Measurements from ENCODE around the gene VPS13A. TPM values are rescaled to one million over a fixed set of nuclear protein-coding genes. Genes with fewer than 3 reads are reported as not detected.
A peak's percentile ranks its signal among the peaks of the same experiment; 100 is the strongest.
"Not testable (repeated sequence)": the region's sequence is repeated elsewhere in the genome, so short reads cannot be mapped to it uniquely, and the experiment has no call there.

VPS13A gene
- total RNA-seq, 3 donors from 2014 or later: 48.7 to 62.6 (median 49.2) TPM

DNA sequence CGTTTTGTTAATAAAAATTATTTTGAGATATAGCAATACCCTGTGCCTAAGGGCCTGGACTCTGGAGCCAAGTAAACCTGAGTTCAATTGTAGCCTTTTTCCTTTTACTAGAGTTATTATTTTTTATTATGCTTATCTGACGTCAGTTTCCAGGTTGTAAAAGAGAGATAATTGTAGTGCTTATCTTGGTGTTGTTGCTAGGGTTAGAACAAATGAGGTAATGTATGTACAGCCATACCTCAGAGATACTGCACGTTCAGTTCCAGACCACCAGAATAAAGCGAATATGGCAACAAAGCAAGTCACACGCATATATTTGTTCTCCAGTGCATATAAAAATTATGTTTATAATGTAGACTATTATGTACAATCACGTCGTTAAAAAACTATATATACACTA is 215.0 kb downstream of the VPS13A start:
- TF ChIP-seq, protein P1, sequence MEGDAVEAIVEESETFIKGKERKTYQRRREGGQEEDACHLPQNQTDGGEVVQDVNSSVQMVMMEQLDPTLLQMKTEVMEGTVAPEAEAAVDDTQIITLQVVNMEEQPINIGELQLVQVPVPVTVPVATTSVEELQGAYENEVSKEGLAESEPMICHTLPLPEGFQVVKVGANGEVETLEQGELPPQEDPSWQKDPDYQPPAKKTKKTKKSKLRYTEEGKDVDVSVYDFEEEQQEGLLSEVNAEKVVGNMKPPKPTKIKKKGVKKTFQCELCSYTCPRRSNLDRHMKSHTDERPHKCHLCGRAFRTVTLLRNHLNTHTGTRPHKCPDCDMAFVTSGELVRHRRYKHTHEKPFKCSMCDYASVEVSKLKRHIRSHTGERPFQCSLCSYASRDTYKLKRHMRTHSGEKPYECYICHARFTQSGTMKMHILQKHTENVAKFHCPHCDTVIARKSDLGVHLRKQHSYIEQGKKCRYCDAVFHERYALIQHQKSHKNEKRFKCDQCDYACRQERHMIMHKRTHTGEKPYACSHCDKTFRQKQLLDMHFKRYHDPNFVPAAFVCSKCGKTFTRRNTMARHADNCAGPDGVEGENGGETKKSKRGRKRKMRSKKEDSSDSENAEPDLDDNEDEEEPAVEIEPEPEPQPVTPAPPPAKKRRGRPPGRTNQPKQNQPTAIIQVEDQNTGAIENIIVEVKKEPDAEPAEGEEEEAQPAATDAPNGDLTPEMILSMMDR (IDR thresholded peaks at IDR 0.05): no peak

DNA sequence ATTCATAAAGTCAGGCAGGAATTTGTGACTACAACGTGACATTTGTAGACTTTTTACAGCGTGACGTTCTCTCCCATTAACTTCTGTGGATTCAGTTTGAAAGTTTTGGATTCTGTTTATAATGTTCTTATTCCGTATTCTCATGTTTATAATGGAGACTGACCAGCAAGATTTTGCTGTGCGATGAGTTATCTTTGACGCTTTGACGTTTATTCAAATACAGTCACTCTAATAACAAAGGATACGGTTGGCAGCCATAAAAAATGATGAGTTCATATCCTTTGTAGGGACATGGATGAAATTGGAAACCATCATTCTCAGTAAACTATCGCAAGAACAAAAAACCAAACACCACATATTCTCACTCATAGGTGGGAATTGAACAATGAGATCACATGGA is 221.2 kb downstream of the VPS13A start:
- intact Hi-C loops (cut with DNase I, micrococcal nuclease); H3K4me3 ChIP-seq; ATAC-seq; DNase-seq; H3K9me3 ChIP-seq; H3K4me1 ChIP-seq (ENCODE audit: low read depth); H3K36me3 ChIP-seq (ENCODE audit: low read depth): not testable (repeated sequence)

More for the DNA sequence above, 215.0 kb downstream of the VPS13A start:
- DNase-seq: peak in 1 of 3 donors; percentile 20
- no peaks in the 10 kb centered on the region for H3K36me3 ChIP-seq (ENCODE audit: low read depth)
- no peak overlapping the region for H3K4me3 ChIP-seq
- peaks cover 4% of the 10 kb centered on the region for H3K4me1 ChIP-seq (ENCODE audit: low read depth)
- no peaks in the 10 kb centered on the region for H3K9me3 ChIP-seq
- intact Hi-C loops (cut with DNase I, micrococcal nuclease): no loop called here
- peak; percentile 97 for ATAC-seq

GRCh38 chr9:77399964-77400363 is 222.6 kb downstream of the VPS13A start:
- Histone ChIP-seq H3K4me1 (ENCODE audit: low read depth) (no peaks in the 10 kb centered on the region), H3K9me3 (no peaks in the 10 kb centered on the region), H3K36me3 (ENCODE audit: low read depth) (no peaks in the 10 kb centered on the region), H3K4me3 (no peak overlapping the region)
- intact Hi-C loops (cut with DNase I, micrococcal nuclease): no loop called here
- TF ChIP-seq, protein P1 (IDR thresholded peaks at IDR 0.05): no peak
- DNase-seq (no peak), ATAC-seq (no peak)

DNA sequence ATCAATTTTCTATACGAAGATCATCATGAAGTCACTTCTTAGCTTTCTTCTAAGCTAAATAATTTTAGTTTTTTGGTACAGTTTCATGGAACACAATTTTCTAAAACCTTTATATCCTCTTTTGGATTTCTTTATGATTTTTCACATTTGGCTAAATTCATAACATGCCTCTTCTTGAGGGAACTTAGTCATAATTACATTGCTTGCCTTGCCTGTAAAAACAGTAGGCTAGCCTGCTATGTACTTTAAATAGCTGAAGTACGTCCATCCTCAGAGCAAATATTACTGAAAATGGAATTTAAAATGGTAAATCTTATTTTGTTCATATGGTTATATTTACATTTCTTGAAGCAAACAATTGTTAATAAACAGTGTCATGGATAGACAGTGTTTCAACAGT is 225.0 kb downstream of the VPS13A start:
- Histone ChIP-seq H3K4me1 (ENCODE audit: low read depth) (no peaks in the 10 kb centered on the region), H3K9me3 (no peaks in the 10 kb centered on the region), H3K4me3 (no peak overlapping the region), H3K36me3 (ENCODE audit: low read depth) (no peaks in the 10 kb centered on the region)
- intact Hi-C loops (cut with DNase I, micrococcal nuclease): no loop called here
- ATAC-seq: no peak
- TF ChIP-seq, protein P1 (IDR thresholded peaks at IDR 0.05): no peak
- no peak for DNase-seq

- no peaks in the 10 kb centered on the region for H3K36me3 ChIP-seq (ENCODE audit: low read depth)
- no peaks in the 10 kb centered on the region for H3K4me1 ChIP-seq (ENCODE audit: low read depth)
- DNase-seq (no peak), ATAC-seq (no peak)
- intact Hi-C loops (cut with DNase I, micrococcal nuclease): no loop called here
- H3K9me3 ChIP-seq: no peaks in the 10 kb centered on the region
- TF ChIP-seq, protein P1 (IDR thresholded peaks at IDR 0.05): no peak
- H3K4me3 ChIP-seq: no peak overlapping the region
Observed at GRCh38 chr9:77403239-77403638, 225.9 kb downstream of the VPS13A start.

DNA sequence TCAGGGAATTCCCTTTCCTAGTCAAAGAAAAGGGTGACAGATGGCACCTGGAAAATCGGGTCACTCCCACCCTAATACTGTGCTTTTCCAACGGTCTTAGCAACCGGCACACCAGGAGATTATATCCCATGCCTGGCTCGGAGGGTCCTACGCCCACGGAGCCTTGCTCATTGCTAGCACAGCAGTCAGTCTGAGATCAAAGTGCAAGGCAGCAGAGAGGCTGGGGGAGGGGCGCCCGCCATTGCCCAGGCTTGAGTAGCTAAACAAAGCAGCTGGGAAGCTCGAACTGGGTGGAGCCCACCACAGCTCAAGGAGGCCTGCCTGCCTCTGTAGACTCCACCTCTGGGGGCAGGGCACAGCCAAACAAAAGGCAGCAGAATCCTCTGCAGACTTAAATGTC is 231.2 kb downstream of the VPS13A start:
- H3K4me3 ChIP-seq; H3K9me3 ChIP-seq; ATAC-seq; intact Hi-C loops (cut with DNase I, micrococcal nuclease); H3K36me3 ChIP-seq (ENCODE audit: low read depth); H3K4me1 ChIP-seq (ENCODE audit: low read depth); DNase-seq: not testable (repeated sequence)

DNA sequence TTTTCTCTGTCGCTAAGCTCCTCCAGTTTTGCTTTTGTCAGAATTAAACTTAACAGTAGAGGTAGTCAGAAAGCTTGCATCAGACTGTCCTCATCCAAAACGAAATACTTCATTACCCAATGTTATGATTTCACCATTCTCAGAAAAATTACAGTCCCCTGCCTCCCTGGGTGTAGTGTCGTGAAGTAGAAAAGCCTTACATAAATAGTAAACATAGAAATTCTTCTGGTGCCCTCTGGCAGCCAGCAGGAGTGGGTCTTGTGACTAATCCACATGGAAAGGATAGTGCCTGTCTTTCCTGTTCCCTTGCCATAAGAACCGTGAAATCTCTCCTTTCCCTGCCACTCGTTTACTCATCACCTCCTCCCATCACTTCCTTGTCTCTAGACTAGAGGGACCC is 240.2 kb downstream of the VPS13A start:
- Histone ChIP-seq H3K4me3 (no peak overlapping the region), H3K4me1 (ENCODE audit: low read depth) (no peaks in the 10 kb centered on the region), H3K9me3 (no peaks in the 10 kb centered on the region), H3K36me3 (ENCODE audit: low read depth) (no peaks in the 10 kb centered on the region)
- intact Hi-C loops (cut with DNase I, micrococcal nuclease): no loop called here
- TF ChIP-seq, protein P1 (IDR thresholded peaks at IDR 0.05): no peak
- ATAC-seq (no peak), DNase-seq (no peak)

Data from mucosa of descending colon (tissue), 3 donors.